Non-pigmented ciliary epithelial cell (primary cell): ENCODE data around the gene SEMA6C.

Source experiments
- DNase-seq: peaks from one replicate; pipeline ENCODE4 v3.0.0-alpha.2; 2010; ENCODE audit warnings: low read depth

SEMA6C gene

GRCh38 chr1:151158326-151158725, 11.9 kb upstream of the SEMA6C start:
- no peak for DNase-seq

GRCh38 chr1:151157067-151157531, 10.7 kb upstream of the SEMA6C start:
- no peak for DNase-seq

GRCh38 chr1:151156515-151156819, 10.0 kb upstream of the SEMA6C start, which contains the start of gene TNFAIP8L2:
TNFAIP8L2 (plus strand) TSS chr1:151156649; CDS start chr1:151158698, 2,049 bp downstream.
- DNase-seq, result no peak

GRCh38 chr1:151147665-151148064, 1.2 kb upstream of the SEMA6C start:
- DNase-seq, result no peak

GRCh38 chr1:151147132-151147503, 687 bp upstream of the SEMA6C start:
- DNase-seq, result no peak

- no peak for DNase-seq
Measured at GRCh38 chr1:151146072-151146411, 389 bp downstream of the SEMA6C start.

- DNase-seq, result no peak
Measured at GRCh38 chr1:151145304-151146071, 943 bp downstream of the SEMA6C start.

- no peak for DNase-seq
Measured at GRCh38 chr1:151144474-151145303, 1.7 kb downstream of the SEMA6C start.

- DNase-seq, result no peak
Measured at GRCh38 chr1:151143986-151144385, 2.4 kb downstream of the SEMA6C start.

GRCh38 chr1:151143057-151143435, 3.4 kb downstream of the SEMA6C start:
- DNase-seq, result no peak

- no peak for DNase-seq
Measured at GRCh38 chr1:151142411-151143056, 3.9 kb downstream of the SEMA6C start.

- DNase-seq, result no peak
Measured at GRCh38 chr1:151137789-151138188, 8.6 kb downstream of the SEMA6C start.

- DNase-seq, result no peak
Measured at GRCh38 chr1:151135433-151136385, 10.7 kb downstream of the SEMA6C start.

- no peak for DNase-seq
Measured at GRCh38 chr1:151134991-151135390, 11.4 kb downstream of the SEMA6C start.

GRCh38 chr1:151134396-151134795, 12.0 kb downstream of the SEMA6C start:
- no peak for DNase-seq

GRCh38 chr1:151133018-151133806, 13.2 kb downstream of the SEMA6C start:
- no peak for DNase-seq

GRCh38 chr1:151132335-151133017, 14.0 kb downstream of the SEMA6C start:
- DNase-seq, result no peak

- no peak for DNase-seq
Measured at GRCh38 chr1:151131701-151132334, 14.6 kb downstream of the SEMA6C start.

- peak; percentile 76 for DNase-seq
Measured at GRCh38 chr1:151130987-151131586, 15.3 kb downstream of the SEMA6C start.
